OCI-LY1 (cell line): ENCODE data around the gene PDS5A.
"Not testable (repeated sequence)": the region's sequence is repeated elsewhere in the genome, so short reads cannot be mapped to it uniquely, and the experiment has no call there.

Experiments used
- EZH2 ChIP-seq: fragments of 200-600 bp; sonication (generic), shearing (Covaris generic); IDR thresholded peaks from 2 replicates; pipeline ENCODE4 v1.8.0; 2017; ENCODE audit warnings: borderline replicate concordance, mixed run types, mild to moderate bottlenecking, antibody characterized with exemption, low read length, moderate library complexity, mixed read lengths
- TF ChIP-seq, protein P1 (sequence below): fragments of 200-600 bp; sonication (generic), shearing (Covaris generic); IDR thresholded peaks from 2 replicates; pipeline ENCODE4 v1.5.1; 2017; ENCODE audit warnings: mild to moderate bottlenecking, antibody characterized with exemption, low read length, moderate library complexity, mixed read lengths

DNA sequence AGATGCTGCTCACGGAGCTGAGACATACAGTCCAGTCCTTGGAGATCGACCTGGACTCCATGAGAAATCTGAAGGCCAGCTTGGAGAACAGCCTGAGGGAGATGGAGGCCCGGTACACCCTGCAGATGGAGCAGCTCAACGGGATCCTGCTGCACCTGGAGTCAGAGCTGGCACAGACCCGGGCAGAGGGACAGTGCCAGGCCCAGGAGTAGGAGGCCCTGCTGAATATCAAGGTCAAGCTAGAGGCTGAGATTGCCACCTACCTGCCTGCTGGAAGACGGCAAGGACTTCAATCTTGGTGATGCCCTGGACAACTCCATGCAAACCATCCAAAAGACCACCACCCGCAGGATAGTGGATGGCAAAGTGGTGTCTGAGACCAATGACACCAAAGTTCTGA lies 43.4 kb upstream of the PDS5A start:
- TF ChIP-seq, protein P1, sequence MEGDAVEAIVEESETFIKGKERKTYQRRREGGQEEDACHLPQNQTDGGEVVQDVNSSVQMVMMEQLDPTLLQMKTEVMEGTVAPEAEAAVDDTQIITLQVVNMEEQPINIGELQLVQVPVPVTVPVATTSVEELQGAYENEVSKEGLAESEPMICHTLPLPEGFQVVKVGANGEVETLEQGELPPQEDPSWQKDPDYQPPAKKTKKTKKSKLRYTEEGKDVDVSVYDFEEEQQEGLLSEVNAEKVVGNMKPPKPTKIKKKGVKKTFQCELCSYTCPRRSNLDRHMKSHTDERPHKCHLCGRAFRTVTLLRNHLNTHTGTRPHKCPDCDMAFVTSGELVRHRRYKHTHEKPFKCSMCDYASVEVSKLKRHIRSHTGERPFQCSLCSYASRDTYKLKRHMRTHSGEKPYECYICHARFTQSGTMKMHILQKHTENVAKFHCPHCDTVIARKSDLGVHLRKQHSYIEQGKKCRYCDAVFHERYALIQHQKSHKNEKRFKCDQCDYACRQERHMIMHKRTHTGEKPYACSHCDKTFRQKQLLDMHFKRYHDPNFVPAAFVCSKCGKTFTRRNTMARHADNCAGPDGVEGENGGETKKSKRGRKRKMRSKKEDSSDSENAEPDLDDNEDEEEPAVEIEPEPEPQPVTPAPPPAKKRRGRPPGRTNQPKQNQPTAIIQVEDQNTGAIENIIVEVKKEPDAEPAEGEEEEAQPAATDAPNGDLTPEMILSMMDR: not testable (repeated sequence)
- TF ChIP-seq EZH2: not testable (repeated sequence)
